Mucosa of descending colon (tissue), 3 donors: ENCODE measurements around the gene MRPS15. TPM values are rescaled to one million over a fixed set of nuclear protein-coding genes. Genes with fewer than 3 reads are reported as not detected.

ENCODE experiments used
- ATAC-seq: fragments of 200-7000 bp; cut with Tn5 transposase; one replicate; pipeline ENCODE4 v1.9.1; 2020; ENCODE audit warnings: mild to moderate bottlenecking, moderate library complexity
- DNase-seq, 3 donors: peaks; one replicate each; pipeline ENCODE4 v3.0.0-alpha.2; 2020
- H3K36me3 ChIP-seq: fragments of 200-600 bp; one replicate; pipeline ENCODE4 v1.8.0; 2021; ENCODE audit warnings: low read depth, mild to moderate bottlenecking
- H3K4me1 ChIP-seq: fragments of 200-600 bp; one replicate; pipeline ENCODE4 v1.8.0; 2021; ENCODE audit warnings: low read depth, mild to moderate bottlenecking
- H3K4me3 ChIP-seq: fragments of 200-600 bp; one replicate; pipeline ENCODE4 v1.8.0; 2021; ENCODE audit warnings: mild to moderate bottlenecking
- H3K9me3 ChIP-seq: fragments of 200-600 bp; one replicate; pipeline ENCODE4 v1.8.0; 2021; ENCODE audit warnings: mild to moderate bottlenecking
- intact Hi-C, 2 donors: fragments of 100-400 bp; cut with DNase I in 1 of 2; cut with micrococcal nuclease in 1 of 2; formaldehyde crosslinking; loops; one replicate each; pipeline versions ENCODE4 v1.11.0 to v1.11.1; 2022; cut with DNase I, micrococcal nuclease
- total RNA-seq, 3 donors: library from RNA; stranded (reverse); fragmentation: NEBNext Ultra II Directional in 2 of 3; extraction: Animal tissue kit (Norgen Biotek cat#: 25700) in 2 of 3; gene quantifications; one replicate each; pipeline versions ENCODE4 v1.2.1 to v1.2.4, GENCODE V29; 2021 to 2023
- TF ChIP-seq, protein P1 (sequence below): fragments of 200-600 bp; IDR thresholded peaks from one replicate; pipeline ENCODE4 v1.8.0; 2022; ENCODE audit warnings: antibody characterized with exemption, mild to moderate bottlenecking
- donor health status: DM: no; HTN: no; CAD: no; lungs with moderate emphysema.
- donor health status: DM: no; HTN: no; CAD: no.
- donor health status: DM: no; HTN: yes; CAD: no.

MRPS15 gene
- total RNA-seq, 3 donors from 2014 or later: 48.4 to 59.4 (median 54.9) TPM

DNA sequence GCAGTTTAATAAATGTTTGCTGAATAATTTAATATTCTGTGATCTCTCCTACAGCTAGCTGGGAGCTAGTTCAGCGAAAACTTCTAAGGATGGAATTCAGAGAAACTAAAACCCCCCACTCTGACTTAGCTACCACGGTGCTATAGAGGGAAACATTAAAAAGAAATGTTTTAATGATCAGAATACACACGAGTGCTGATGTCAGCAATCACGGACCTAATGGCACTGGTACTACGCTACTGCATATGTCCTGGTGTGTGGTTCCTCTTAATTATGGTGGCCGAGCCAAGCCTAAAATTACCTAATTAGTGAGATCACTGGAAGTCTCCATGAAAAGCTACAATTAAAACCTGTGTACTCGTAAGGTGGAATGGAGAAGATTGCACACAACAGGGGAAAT is 42.5 kb downstream of the MRPS15 start:
- TF ChIP-seq, protein P1, sequence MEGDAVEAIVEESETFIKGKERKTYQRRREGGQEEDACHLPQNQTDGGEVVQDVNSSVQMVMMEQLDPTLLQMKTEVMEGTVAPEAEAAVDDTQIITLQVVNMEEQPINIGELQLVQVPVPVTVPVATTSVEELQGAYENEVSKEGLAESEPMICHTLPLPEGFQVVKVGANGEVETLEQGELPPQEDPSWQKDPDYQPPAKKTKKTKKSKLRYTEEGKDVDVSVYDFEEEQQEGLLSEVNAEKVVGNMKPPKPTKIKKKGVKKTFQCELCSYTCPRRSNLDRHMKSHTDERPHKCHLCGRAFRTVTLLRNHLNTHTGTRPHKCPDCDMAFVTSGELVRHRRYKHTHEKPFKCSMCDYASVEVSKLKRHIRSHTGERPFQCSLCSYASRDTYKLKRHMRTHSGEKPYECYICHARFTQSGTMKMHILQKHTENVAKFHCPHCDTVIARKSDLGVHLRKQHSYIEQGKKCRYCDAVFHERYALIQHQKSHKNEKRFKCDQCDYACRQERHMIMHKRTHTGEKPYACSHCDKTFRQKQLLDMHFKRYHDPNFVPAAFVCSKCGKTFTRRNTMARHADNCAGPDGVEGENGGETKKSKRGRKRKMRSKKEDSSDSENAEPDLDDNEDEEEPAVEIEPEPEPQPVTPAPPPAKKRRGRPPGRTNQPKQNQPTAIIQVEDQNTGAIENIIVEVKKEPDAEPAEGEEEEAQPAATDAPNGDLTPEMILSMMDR: no peak
- ATAC-seq: no peak
- intact Hi-C loops: loop anchor here (5.0 to 10.0 kb wide), 2 partner anchors 79 to 327 kb away; no protein-coding TSS in a partner anchor

GRCh38 chr1:36420836-36421317 is 43.3 kb downstream of the MRPS15 start:
- TF ChIP-seq, protein P1: peak; percentile 87
- Histone ChIP-seq H3K9me3 (no peaks in the 10 kb centered on the region), H3K4me3 (no peak overlapping the region), H3K36me3 (no peaks in the 10 kb centered on the region), H3K4me1 (peaks cover 2% of the 10 kb centered on the region)
- intact Hi-C loops: loop anchor here (5.0 to 10.0 kb wide), 2 partner anchors 79 to 326 kb away; no protein-coding TSS in a partner anchor
- DNase-seq: peak; percentile 88 to 95 (median 94)
- ATAC-seq: peak; percentile 99

More for the DNA sequence above, 42.5 kb downstream of the MRPS15 start:
- H3K4me3 ChIP-seq: no peak overlapping the region
- DNase-seq: no peak
- no peaks in the 10 kb centered on the region for H3K36me3 ChIP-seq
- no peaks in the 10 kb centered on the region for H3K9me3 ChIP-seq
- no peaks in the 10 kb centered on the region for H3K4me1 ChIP-seq

GRCh38 chr1:36420409-36420808 is 43.8 kb downstream of the MRPS15 start:
- intact Hi-C loops: loop anchor here (5.0 to 10.0 kb wide), 2 partner anchors 78 to 326 kb away; no protein-coding TSS in a partner anchor
- Histone ChIP-seq H3K9me3 (no peaks in the 10 kb centered on the region), H3K4me1 (peaks cover 2% of the 10 kb centered on the region), H3K4me3 (no peak overlapping the region), H3K36me3 (no peaks in the 10 kb centered on the region)
- ATAC-seq (no peak), DNase-seq (no peak)
- TF ChIP-seq, protein P1: no peak

- intact Hi-C loops: no loop called here
- H3K4me1 ChIP-seq: peaks cover 2% of the 10 kb centered on the region
Measured at GRCh38 chr1:36419569-36419968, 44.6 kb downstream of the MRPS15 start.

GRCh38 chr1:36419140-36419539 is 45.0 kb downstream of the MRPS15 start:
- no peaks in the 10 kb centered on the region for H3K36me3 ChIP-seq
- ATAC-seq: no peak
- H3K4me1 ChIP-seq: peaks cover 2% of the 10 kb centered on the region
- intact Hi-C loops: no loop called here
- H3K4me3 ChIP-seq: no peak overlapping the region
- no peaks in the 10 kb centered on the region for H3K9me3 ChIP-seq
- TF ChIP-seq, protein P1: no peak
- DNase-seq: no peak

More at GRCh38 chr1:36419569-36419968, 44.6 kb downstream of the MRPS15 start:
- H3K36me3 ChIP-seq: no peaks in the 10 kb centered on the region
- TF ChIP-seq, protein P1: no peak
- no peak overlapping the region for H3K4me3 ChIP-seq
- DNase-seq (no peak), ATAC-seq (no peak)
- no peaks in the 10 kb centered on the region for H3K9me3 ChIP-seq
